ENCODE results near the gene RPP25.
"Not testable (repeated sequence)": the region's sequence is repeated elsewhere in the genome, so short reads cannot be mapped to it uniquely, and the experiment has no call there.

RPP25 gene

GRCh38 chr15:74962671-74963070, 6.1 kb upstream of the RPP25 start:
- no peak for DNase-seq (ENCODE audit: low read depth)

DNA sequence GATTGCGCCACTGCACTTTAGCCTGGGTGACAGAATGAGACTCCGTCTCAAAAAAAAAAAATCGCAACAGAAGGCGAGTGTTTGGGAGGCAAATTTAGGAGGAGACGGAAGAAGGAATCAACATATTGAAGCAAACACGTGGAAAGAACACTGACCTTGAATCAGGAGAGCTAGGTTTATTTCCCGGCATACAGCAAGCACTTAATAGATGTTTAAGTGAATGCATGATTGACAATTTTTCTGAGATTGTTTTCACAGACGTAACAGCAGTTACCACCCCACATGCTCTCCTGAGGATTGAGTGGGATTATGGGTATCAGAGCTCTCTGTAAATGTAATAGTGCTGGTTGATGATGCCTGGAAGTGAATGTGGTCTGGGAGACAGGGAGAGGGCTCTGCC, 5.6 kb upstream of the RPP25 start:
- DNase-seq (ENCODE audit: low read depth): no peak

- DNase-seq (ENCODE audit: low read depth): no peak
These were observed 5.0 kb upstream of the RPP25 start for GRCh38 chr15:74961616-74962015.

DNA sequence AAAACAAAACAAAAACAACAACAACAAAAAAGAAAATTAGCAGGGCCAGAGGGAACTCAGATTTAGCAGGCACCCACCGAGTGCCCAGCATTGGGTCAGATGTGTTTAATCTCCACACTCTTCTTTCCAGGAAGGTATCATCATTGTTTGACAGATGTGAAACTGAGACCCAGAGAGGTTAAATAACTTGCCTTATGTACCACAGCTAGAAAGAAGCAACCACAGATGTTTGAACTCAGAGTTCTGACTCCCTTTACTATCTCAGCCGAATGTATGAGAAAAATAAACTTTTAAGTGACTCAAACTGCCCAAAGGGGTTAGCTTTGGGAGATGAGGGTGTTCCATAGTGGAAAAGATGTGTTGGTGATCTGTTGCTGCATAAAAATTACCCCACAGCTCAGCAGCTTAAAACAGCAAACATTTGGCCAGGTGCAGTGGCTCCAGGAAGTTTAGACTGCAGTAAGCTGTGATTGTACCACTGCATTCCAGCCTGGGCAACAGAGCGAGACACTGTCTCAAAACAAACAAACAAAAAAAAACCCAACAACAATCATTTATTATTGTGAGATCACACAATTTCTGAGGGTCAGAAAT, 4.5 kb upstream of the RPP25 start:
- no peak for DNase-seq (ENCODE audit: low read depth)

DNA sequence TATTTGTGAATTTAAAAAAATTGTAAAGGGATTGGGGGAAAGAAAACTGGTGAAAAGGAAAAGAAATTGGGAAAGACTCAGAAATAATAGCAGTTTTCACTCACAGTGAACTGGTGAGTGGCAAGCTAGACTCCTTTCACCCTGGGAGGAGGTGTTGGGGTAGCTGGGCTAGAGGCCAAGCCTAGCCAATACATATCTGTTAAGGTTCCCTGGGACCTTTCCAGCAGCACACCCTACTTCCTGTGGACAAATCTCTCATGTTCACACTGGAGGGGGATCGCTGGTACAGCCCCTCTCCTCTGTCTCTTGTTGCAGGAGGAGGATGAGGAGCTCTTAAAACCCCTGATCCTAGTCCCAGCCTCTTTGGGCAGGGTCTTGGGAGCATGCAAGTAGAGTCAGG, 3.7 kb upstream of the RPP25 start:
- DNase-seq (ENCODE audit: low read depth): no peak

DNA sequence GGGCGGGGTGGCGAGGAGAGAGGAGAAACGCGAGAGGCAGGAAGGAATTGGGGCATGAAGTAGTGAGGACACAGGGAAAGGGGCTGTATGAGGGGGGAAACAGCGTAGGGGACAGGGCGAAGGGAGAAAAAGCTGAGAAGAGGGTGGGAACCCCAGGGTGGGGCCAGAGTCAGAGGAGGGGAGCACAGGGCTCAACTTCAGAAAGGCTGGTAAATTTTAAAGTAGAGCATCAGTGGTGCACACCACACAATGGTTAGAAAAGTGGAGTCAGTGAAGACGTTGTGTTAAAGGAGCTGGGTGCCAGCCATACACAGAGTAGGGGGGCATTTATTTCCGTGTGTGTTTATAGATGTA, 3.0 kb upstream of the RPP25 start:
- no peak for DNase-seq (ENCODE audit: low read depth)

DNA sequence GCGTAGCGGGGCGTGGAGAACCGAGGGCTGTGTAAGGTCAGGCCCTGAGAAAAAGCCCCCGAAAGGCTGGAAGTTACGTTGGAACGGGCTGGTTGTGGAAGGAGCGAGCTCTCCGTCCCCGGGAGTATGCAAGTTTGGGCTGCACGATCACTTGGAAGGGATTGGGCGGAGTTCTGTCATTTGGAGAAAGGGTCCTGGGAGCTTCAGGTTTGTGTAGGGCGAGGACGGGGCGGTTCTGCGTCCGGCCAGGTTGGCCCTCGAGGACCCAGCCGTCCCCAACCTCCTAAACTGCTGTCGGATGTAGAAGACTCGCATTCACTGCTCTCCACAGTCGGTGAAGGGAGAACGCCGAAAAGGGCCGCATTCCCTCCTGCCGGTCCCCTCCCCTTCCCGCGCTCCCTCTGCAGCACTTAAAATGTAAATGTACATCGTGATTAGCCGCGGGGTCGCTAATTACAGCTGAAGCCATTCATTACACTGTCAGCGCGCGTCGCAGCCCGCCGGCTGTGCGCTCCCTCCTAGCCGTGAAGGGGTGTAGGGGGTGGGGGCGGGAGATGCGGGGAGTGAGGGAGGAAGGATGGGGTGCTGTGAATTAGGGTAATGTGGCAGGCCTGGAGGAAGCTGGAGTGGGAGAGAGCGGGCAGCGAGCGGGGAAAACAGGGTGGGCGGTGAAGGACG, 2.5 kb upstream of the RPP25 start:
- no peak for DNase-seq (ENCODE audit: low read depth)

DNA sequence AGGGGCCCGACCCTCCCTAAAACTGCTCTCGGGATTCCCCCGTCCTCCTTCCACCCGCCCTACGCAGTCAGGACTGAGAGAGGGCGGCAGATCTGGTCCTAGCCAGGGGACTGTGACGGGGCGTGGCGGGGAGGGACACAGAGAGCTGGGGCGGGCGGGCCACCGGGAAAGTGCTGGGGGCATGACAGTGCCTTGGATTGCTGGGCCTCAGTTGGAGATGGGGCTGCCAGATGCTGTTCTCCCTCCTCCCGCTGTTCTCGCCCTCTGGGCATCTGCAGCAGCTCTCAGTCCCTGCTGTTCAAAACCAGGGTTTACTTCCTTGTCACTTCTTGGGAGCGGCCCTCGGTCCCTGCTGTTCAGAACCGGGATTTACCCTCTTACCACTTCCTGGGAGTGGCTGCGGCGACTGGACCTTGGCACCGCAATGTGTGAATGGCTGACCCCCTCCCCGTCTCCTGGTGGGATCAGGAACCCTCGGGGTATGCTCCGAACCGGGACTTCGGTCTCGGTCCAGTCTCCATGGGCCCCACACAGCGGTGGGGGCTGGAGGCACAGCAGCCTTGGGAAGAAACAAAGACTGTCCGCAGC, 1.8 kb upstream of the RPP25 start:
- no peak for DNase-seq (ENCODE audit: low read depth)

- no peak for DNase-seq (ENCODE audit: low read depth)
These were observed 984 bp upstream of the RPP25 start for GRCh38 chr15:74957476-74958035.

- DNase-seq (ENCODE audit: low read depth): peak; percentile 23
These were observed 550 bp downstream of the RPP25 start for GRCh38 chr15:74955796-74956647.

- DNase-seq (ENCODE audit: low read depth): no peak
These were observed 1.6 kb downstream of the RPP25 start for GRCh38 chr15:74955017-74955416.

DNA sequence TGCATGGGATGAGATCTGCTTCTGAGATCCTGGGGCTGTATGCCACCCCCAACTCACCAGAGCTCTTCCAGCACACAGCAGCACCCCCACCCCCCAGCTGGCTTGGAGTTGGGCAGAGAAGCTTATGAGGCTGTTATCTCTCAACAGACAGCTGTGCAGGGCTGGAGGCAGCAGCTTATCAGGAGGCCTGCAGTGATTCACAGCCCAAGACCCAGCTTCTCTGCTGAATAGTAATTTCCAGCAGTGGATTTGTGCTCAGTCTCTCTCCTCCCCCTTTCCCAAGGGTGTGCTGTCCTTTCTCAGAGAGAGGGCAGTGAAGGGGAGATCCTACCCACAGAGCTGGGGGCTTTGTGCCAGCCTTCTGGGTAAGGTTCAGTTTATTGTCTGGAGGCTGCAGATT, 2.1 kb downstream of the RPP25 start:
- no peak for DNase-seq (ENCODE audit: low read depth)

DNA sequence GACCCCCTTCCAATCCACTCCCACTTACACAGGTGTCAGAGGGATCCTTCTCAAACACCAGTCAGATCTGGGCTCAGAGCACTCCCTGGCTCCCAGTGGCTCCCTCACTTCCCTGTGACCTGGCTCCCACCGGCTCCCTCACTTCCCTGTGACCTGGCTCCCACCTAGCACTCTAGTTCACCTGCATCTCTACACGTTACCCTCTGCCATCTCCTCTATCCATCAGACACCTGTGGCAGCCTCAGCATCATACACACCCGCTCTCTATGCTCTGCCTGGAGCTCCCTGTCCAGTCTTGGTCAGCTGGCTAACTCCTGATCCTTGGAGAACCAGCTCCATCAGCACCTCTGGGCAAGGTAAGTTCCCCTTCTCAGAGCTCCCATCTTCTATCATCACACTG, 5.6 kb downstream of the RPP25 start:
- no peak for DNase-seq (ENCODE audit: low read depth)

GRCh38 chr15:74950078-74950908, 6.3 kb downstream of the RPP25 start:
- peak; percentile 44 for DNase-seq (ENCODE audit: low read depth)

- DNase-seq (ENCODE audit: low read depth): peak; percentile 93
These were observed 18.8 kb downstream of the RPP25 start, which contains the start of gene COX5A for GRCh38 chr15:74937590-74938371. TSS of gene COX5A (minus strand) at chr15:74938073. CDS start at chr15:74938014, 59 bp downstream.

- DNase-seq (ENCODE audit: low read depth): no peak
These were observed 19.3 kb downstream of the RPP25 start for GRCh38 chr15:74937272-74937589.

- not testable (repeated sequence) for DNase-seq (ENCODE audit: low read depth)
These were observed 21.4 kb downstream of the RPP25 start for GRCh38 chr15:74935193-74935592.

GRCh38 chr15:74933573-74933972, 23.0 kb downstream of the RPP25 start:
- no peak for DNase-seq (ENCODE audit: low read depth)

DNA sequence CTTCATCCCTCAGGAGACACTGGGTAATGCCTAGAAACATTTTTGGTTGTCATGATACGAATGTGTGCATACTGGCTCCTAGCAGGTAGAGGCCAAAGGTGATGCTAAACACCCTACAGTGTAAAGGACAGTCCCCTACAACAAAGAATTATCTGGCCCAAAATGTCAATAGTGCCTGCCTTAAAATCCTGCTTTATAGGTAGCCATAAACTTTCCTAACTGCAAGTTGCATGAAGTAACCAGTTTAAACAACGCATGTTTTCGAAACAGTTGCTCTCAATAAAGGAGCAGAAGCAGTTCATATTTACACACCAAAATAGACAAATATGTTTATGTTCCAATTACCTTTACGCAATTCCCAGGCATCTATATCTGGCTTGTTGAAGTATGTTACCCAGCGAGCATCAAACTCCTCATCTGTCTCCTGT, 27.8 kb downstream of the RPP25 start:
- DNase-seq (ENCODE audit: low read depth): no peak

DNA sequence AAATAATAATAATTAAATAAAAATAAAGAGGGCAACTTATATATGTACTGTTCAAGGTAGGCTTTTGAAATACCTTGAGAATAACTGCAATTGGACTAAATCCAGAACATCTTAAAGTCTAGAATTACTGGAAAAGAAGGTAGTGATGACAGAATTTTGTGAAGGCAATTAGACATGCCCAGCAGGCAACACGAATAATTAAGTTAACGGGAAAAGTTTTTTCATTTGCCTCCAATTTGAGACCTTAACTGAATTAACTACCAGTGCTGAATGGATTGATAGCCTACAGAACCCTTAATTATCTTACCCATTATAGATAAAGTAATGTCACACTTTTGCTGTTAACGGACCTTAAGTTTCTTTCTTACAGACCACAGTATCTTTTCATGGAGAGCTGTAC, 32.0 kb downstream of the RPP25 start:
- DNase-seq (ENCODE audit: low read depth): no peak

DNA sequence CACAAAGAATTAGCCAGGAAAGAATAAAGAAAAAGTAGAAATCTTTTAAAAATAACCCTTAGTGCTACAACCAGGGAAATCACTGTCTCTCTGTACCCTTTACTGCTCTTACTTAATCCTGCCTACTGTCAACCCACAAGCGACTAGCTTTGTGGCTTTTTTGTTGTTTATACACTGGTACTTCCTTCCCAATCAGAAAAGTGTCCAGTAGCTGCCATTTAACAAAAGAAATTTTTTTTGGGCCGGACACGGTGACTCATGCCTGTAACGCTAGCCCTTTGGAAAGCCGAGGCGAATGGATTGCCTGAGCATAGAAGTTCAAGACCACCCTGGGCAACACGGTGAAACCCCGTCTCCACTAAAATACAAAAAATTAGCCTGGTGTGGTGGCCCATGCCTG, 36.1 kb downstream of the RPP25 start:
- DNase-seq (ENCODE audit: low read depth): no peak

Data from fibroblast of the conjunctiva (primary cell).